PFSK-1 (cell line): Measurements from ENCODE around the gene LRFN2.

ENCODE experiments used
- FOXP2 ChIP-seq: optimal IDR thresholded peaks from 2 replicates; pipeline ENCODE3; 2011; ENCODE audit warnings: borderline replicate concordance, control low read depth, inconsistent platforms; ENCODE audit not compliant: insufficient read depth; ENCODE audit errors: extremely low read length, extremely low read depth
- POLR2AphosphoS5 ChIP-seq: IDR thresholded peaks from 2 replicates; pipeline ENCODE4 v1.6.1; 2012; ENCODE audit warnings: low read depth, mild to moderate bottlenecking, control low read depth, low read length, moderate library complexity
- REST ChIP-seq, 2 experiments: IDR thresholded peaks; 2 replicates each; pipeline versions ENCODE4 v1.6.1 to v1.8.0; 2011 to 2012; ENCODE audit warnings: low read depth in 2 of 2, low read length in 2 of 2, control low read depth in 1 of 2, inconsistent platforms in 1 of 2, mild to moderate bottlenecking in 1 of 2, moderate library complexity in 1 of 2; ENCODE audit not compliant: insufficient read depth in 1 of 2
- SIN3A ChIP-seq: IDR thresholded peaks from 2 replicates; pipeline ENCODE4 v1.6.1; 2012; ENCODE audit warnings: mild to moderate bottlenecking, low read length, moderate library complexity, borderline replicate concordance; ENCODE audit not compliant: insufficient read depth
- TAF1 ChIP-seq: IDR thresholded peaks from 2 replicates; pipeline ENCODE4 v1.6.1; 2012; ENCODE audit warnings: low read length, control low read depth, borderline replicate concordance; ENCODE audit not compliant: insufficient read depth

LRFN2 gene

GRCh38 chr6:40399888-40400457 lies 187.2 kb downstream of the LRFN2 start:
- TF ChIP-seq TAF1 (no peak), SIN3A (no peak), FOXP2 (no peak), POLR2AphosphoS5 (no peak), REST (IDR thresholded peaks at IDR 0.05; ENCODE audit: insufficient read depth in 1 of 2, low read depth in 2 of 2, low read length in 2 of 2) (no peak)

- no peak for TF ChIP-seq POLR2AphosphoS5
- TF ChIP-seq FOXP2, result no peak
- no peak for TF ChIP-seq SIN3A
- TF ChIP-seq REST (IDR thresholded peaks at IDR 0.05; ENCODE audit: insufficient read depth in 1 of 2, low read depth in 2 of 2, low read length in 2 of 2), result no peak
- TF ChIP-seq TAF1, result no peak
Observed at GRCh38 chr6:40398810-40399477, 188.2 kb downstream of the LRFN2 start.

GRCh38 chr6:40398034-40398691 lies 189.0 kb downstream of the LRFN2 start:
- TF ChIP-seq REST (IDR thresholded peaks at IDR 0.05; ENCODE audit: insufficient read depth in 1 of 2, low read depth in 2 of 2, low read length in 2 of 2), result no peak
- TF ChIP-seq FOXP2, result no peak
- TF ChIP-seq TAF1, result no peak
- TF ChIP-seq POLR2AphosphoS5, result no peak
- no peak for TF ChIP-seq SIN3A

GRCh38 chr6:40397287-40398033 lies 189.7 kb downstream of the LRFN2 start:
- TF ChIP-seq POLR2AphosphoS5 (no peak), REST (IDR thresholded peaks at IDR 0.05; ENCODE audit: insufficient read depth in 1 of 2, low read depth in 2 of 2, low read length in 2 of 2) (no peak), TAF1 (no peak), FOXP2 (no peak), SIN3A (no peak)
